T-helper 1 cell treated with Interleukin-12 subunit alpha and Interleukin-12 subunit beta and Interleukin-4 antibody, amounts not matched to agents 30 μg/mL and 1 μg/mL, for 36 hours (primary cell): ENCODE measurements around the gene SPCS1.
"Not testable (repeated sequence)": the region's sequence is repeated elsewhere in the genome, so short reads cannot be mapped to it uniquely, and the experiment has no call there.

Source experiments
- H3K27ac Mint-ChIP-seq: one replicate; pipeline ENCODE4 v1.8.0; 2021; ENCODE audit warnings: mild to moderate bottlenecking, mixed read lengths
- H3K27me3 Mint-ChIP-seq: one replicate; pipeline ENCODE4 v1.8.0; 2021; ENCODE audit warnings: low read depth, mixed read lengths
- H3K36me3 Mint-ChIP-seq: one replicate; pipeline ENCODE4 v1.8.0; 2021; ENCODE audit warnings: low read depth, mixed read lengths
- H3K4me1 Mint-ChIP-seq: one replicate; pipeline ENCODE4 v1.8.0; 2021; ENCODE audit warnings: low read depth, mixed read lengths
- H3K4me3 Mint-ChIP-seq: one replicate; pipeline ENCODE4 v1.8.0; 2021; ENCODE audit warnings: mild to moderate bottlenecking, moderate library complexity, mixed read lengths
- H3K9me3 Mint-ChIP-seq: one replicate; pipeline ENCODE4 v1.8.0; 2021; ENCODE audit warnings: mixed read lengths

SPCS1 gene

GRCh38 chr3:52705688-52706686 lies at the start of gene SPCS1, which contains the start of gene GLT8D1:
Gene SPCS1, plus strand, starts transcription at chr3:52706106. Its CDS starts 141 bp downstream, at chr3:52706247.
Gene GLT8D1, minus strand, starts transcription at chr3:52705791. Its CDS starts 5,331 bp downstream, at chr3:52700460.
- peak within 1 kb of the TSS; percentile 88 for H3K27ac Mint-ChIP-seq
- H3K27me3 Mint-ChIP-seq = no peaks in the 10 kb centered on the region
- H3K36me3 Mint-ChIP-seq = peaks cover 12% of the 10 kb centered on the region
- H3K9me3 Mint-ChIP-seq = no peaks in the 10 kb centered on the region
- peaks cover 32% of the 10 kb centered on the region for H3K4me1 Mint-ChIP-seq
- peak within 1 kb of the TSS; percentile 90 for H3K4me3 Mint-ChIP-seq

DNA sequence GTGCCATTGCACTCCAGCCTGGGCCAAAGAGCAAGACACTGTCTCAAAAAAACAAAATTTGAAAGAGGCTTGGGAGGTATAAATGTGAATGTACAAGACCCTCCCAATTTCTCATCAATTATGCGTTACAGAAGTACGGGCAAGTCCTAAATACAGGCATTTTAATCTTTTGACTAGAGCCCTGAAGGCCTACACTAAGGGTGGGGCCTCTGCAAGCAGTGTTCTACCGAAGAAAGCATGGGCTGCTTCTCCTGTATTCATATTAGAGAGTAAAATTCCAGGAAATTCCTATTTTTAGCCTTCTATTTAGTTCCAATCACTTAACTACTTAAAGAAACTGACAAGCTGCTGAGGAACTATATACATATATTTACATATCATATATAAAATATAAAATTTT lies 45.9 kb upstream of the SPCS1 start:
- H3K36me3 Mint-ChIP-seq = peaks cover 42% of the 10 kb centered on the region
- H3K27ac Mint-ChIP-seq = no peak overlapping the region
- no peak overlapping the region for H3K4me3 Mint-ChIP-seq
- no peaks in the 10 kb centered on the region for H3K27me3 Mint-ChIP-seq
- H3K4me1 Mint-ChIP-seq = no peaks in the 10 kb centered on the region
- no peaks in the 10 kb centered on the region for H3K9me3 Mint-ChIP-seq

- Mint-ChIP-seq H3K27ac (no peak overlapping the region), H3K9me3 (no peaks in the 10 kb centered on the region), H3K4me1 (no peaks in the 10 kb centered on the region), H3K4me3 (no peak overlapping the region), H3K36me3 (peaks cover 36% of the 10 kb centered on the region), H3K27me3 (no peaks in the 10 kb centered on the region)
Observed at GRCh38 chr3:52663098-52663497, 42.8 kb upstream of the SPCS1 start.

- Mint-ChIP-seq H3K27me3 (no peaks in the 10 kb centered on the region), H3K4me3 (peak overlapping the region; percentile 64), H3K9me3 (no peaks in the 10 kb centered on the region), H3K27ac (peak overlapping the region; percentile 93), H3K4me1 (peaks cover 29% of the 10 kb centered on the region), H3K36me3 (peaks cover 40% of the 10 kb centered on the region)
Observed at GRCh38 chr3:52670621-52671521, 35.0 kb upstream of the SPCS1 start.

DNA sequence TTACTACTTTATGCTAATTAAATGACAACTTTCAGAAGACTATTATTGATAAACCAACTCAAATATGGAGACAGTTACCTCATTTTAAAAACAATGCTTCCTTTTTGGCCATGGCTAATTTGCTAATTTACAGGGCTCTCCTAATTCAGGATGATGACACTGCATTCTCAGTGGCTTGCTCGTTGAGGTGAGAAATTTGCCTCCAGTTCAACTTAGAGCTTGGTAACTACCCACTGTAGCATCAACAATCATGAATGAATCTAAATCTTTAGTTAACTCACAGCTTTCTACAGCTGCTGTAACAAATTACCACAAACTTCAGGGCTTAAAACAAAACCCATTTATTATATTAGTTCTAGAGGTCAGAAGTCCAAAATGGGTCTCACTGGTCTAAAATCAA lies 34.2 kb upstream of the SPCS1 start:
- Mint-ChIP-seq H3K4me3 (no peak overlapping the region), H3K27ac (peak overlapping the region; percentile 10), H3K36me3 (peaks cover 43% of the 10 kb centered on the region)

GRCh38 chr3:52676201-52676600 lies 29.7 kb upstream of the SPCS1 start:
- H3K9me3 Mint-ChIP-seq, H3K27me3 Mint-ChIP-seq, H3K4me3 Mint-ChIP-seq, H3K27ac Mint-ChIP-seq: not testable (repeated sequence)
- peaks cover 50% of the 10 kb centered on the region for H3K36me3 Mint-ChIP-seq
- peaks cover 26% of the 10 kb centered on the region for H3K4me1 Mint-ChIP-seq

More for the DNA sequence above, 34.2 kb upstream of the SPCS1 start:
- Mint-ChIP-seq H3K27me3 (no peaks in the 10 kb centered on the region), H3K9me3 (no peaks in the 10 kb centered on the region), H3K4me1 (peaks cover 29% of the 10 kb centered on the region)

DNA sequence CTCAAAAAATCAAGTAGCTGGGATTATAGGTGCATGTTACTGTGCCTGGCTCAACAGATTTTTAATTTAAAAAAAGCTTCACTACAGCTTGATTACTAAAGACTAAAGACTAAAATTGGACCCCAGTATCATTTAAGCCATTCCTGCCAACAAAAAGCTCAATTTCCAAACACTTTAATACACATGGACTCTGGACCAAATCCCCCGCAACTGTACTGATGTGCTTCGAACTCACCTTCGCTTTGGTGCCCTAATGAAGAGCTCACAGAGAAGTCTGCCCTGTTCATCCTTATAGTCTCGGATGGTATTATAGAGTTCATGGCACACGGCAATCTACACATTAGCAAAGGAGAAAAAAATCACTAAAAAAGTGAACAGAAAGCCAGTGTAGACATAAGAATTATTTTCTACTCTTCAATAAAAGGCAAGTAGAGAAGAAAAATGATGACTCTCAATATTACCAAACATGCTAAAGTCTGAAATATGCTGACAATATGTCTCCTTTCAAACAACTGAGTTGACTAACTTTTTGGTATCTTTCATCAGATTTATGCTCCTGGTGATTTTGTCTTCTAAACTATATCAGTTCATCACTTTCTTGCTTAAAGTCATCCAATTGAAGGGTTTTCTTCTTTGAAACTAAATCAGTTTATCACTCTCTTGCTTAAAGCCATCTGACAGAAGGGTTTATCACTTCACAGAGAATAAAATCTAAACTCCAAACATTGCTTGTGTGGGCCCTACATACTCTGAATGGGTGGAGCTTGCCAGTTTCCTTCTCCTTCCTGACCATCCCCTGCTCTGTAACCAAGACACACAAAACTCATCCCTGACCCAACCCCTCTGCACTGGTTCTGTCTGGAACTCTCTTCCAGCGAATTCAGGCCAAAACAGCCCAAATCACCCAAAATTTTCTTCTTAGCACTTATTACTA lies 27.4 kb upstream of the SPCS1 start:
- peaks cover 30% of the 10 kb centered on the region for H3K4me1 Mint-ChIP-seq
- no peak overlapping the region for H3K27ac Mint-ChIP-seq
- no peak overlapping the region for H3K4me3 Mint-ChIP-seq
- peaks cover 43% of the 10 kb centered on the region for H3K36me3 Mint-ChIP-seq
- H3K9me3 Mint-ChIP-seq = no peaks in the 10 kb centered on the region
- no peaks in the 10 kb centered on the region for H3K27me3 Mint-ChIP-seq

DNA sequence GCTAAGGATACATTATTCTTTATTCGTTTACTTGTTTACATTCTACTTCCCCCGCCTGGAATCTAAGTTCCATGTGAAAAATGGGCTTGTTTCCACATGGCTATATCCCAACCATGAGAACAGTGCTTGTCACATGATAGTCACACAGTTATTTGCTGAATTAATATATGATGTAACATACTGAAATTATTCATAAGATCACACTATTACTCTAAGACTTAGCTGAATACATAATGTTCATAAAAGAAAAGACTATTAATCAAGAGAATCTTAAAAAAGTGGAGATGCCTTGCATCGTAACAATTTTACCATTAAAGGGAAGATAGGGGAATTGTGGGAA lies 26.7 kb upstream of the SPCS1 start:
- Mint-ChIP-seq H3K9me3 (no peaks in the 10 kb centered on the region), H3K36me3 (peaks cover 43% of the 10 kb centered on the region), H3K27ac (no peak overlapping the region), H3K4me1 (peaks cover 35% of the 10 kb centered on the region), H3K4me3 (no peak overlapping the region), H3K27me3 (no peaks in the 10 kb centered on the region)

- Mint-ChIP-seq H3K4me1 (peaks cover 40% of the 10 kb centered on the region), H3K27me3 (no peaks in the 10 kb centered on the region), H3K27ac (peak overlapping the region; percentile 11), H3K4me3 (no peak overlapping the region), H3K9me3 (no peaks in the 10 kb centered on the region), H3K36me3 (peaks cover 44% of the 10 kb centered on the region)
Observed at GRCh38 chr3:52679811-52680210, 26.1 kb upstream of the SPCS1 start.

DNA sequence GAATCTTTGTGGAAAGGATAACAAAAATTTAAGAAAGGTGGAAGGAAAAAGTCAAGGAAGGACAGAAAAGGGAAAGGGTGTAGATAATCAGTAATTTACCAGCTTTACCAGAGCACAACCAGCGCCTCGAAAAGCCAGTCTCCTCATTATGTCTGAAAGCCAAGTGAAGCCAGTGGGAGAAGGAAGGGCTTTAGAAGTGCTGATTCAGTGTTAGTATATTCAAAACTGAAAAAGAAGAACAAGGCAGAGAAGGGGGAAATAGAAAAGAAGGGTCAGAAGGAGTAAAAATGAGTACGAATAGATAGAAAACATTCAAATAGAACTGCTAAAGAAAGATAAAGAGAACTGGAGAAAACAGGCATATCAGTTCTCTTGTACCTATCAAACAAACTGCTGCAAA lies 24.3 kb upstream of the SPCS1 start:
- Mint-ChIP-seq H3K9me3 (no peaks in the 10 kb centered on the region), H3K36me3 (peaks cover 44% of the 10 kb centered on the region), H3K4me3 (no peak overlapping the region), H3K27ac (no peak overlapping the region), H3K27me3 (no peaks in the 10 kb centered on the region), H3K4me1 (peaks cover 41% of the 10 kb centered on the region)

- H3K9me3 Mint-ChIP-seq = no peaks in the 10 kb centered on the region
- H3K27me3 Mint-ChIP-seq = no peaks in the 10 kb centered on the region
- peak overlapping the region; percentile 53 for H3K27ac Mint-ChIP-seq
- peaks cover 45% of the 10 kb centered on the region for H3K4me1 Mint-ChIP-seq
- H3K4me3 Mint-ChIP-seq = no peak overlapping the region
- peaks cover 44% of the 10 kb centered on the region for H3K36me3 Mint-ChIP-seq
Observed at GRCh38 chr3:52682016-52682415, 23.9 kb upstream of the SPCS1 start.

DNA sequence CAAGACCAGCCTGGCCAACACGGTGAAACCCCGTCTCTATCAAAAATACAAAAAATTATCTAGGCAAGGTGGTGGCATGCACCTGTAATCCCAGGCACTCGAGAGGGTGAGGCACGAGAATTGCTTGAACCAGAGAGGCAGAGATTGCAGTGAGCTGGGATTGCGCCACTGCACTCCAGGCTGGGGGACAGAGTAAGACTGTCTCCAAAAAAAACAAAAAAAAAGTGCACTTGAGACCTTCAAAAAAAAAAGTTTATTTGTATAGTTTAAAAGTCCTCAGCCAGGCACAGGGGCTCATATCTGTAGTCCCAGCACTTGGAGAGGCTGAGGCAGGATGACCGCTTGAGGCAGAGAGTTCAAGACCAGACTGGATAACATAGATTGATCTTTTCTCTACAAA lies 22.3 kb upstream of the SPCS1 start:
- Mint-ChIP-seq H3K4me3 (peak overlapping the region; percentile 31), H3K4me1 (peaks cover 51% of the 10 kb centered on the region), H3K36me3 (peaks cover 51% of the 10 kb centered on the region), H3K27me3 (no peaks in the 10 kb centered on the region), H3K27ac (peak overlapping the region; percentile 93), H3K9me3 (no peaks in the 10 kb centered on the region)

- peak overlapping the region; percentile 93 for H3K27ac Mint-ChIP-seq
- H3K27me3 Mint-ChIP-seq = no peaks in the 10 kb centered on the region
- H3K36me3 Mint-ChIP-seq = peaks cover 50% of the 10 kb centered on the region
- H3K4me3 Mint-ChIP-seq = peak overlapping the region; percentile 90
- H3K9me3 Mint-ChIP-seq = no peaks in the 10 kb centered on the region
- peaks cover 51% of the 10 kb centered on the region for H3K4me1 Mint-ChIP-seq
Observed at GRCh38 chr3:52684184-52684583, 21.7 kb upstream of the SPCS1 start.

DNA sequence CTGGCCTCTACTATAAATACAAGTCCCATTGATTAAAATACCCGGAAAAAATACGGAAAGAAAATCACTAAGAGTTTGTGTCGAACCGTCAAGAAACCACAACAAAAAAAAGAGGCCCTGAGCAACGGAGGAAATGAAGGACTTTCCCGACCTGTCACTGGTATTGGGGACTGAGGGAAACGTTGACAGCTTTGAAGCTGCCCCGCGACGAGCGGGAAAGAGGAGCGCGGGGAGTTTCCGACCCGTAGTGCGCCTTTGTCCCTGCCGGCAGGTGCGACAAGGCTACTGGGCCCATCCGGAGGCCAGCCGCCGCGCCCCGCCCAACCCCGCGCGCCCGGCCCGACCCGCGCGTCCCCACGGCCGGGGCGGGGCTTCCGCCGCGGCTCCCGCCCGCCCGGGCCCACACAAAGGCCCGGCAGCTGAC lies 20.6 kb upstream of the SPCS1 start:
- Mint-ChIP-seq H3K27ac (peak overlapping the region; percentile 93), H3K36me3 (peaks cover 51% of the 10 kb centered on the region), H3K4me3 (peak overlapping the region; percentile 90), H3K27me3 (no peaks in the 10 kb centered on the region), H3K9me3 (no peaks in the 10 kb centered on the region), H3K4me1 (peaks cover 47% of the 10 kb centered on the region)
